ENCODE measurements around the gene SLC17A9. TPM values are rescaled to one million over a fixed set of nuclear protein-coding genes. Genes with fewer than 3 reads are reported as not detected.

Gene SLC17A9
- total and polyA plus RNA-seq, 4 donors: 0.69 to 2.4 (median 1.3) TPM

DNA sequence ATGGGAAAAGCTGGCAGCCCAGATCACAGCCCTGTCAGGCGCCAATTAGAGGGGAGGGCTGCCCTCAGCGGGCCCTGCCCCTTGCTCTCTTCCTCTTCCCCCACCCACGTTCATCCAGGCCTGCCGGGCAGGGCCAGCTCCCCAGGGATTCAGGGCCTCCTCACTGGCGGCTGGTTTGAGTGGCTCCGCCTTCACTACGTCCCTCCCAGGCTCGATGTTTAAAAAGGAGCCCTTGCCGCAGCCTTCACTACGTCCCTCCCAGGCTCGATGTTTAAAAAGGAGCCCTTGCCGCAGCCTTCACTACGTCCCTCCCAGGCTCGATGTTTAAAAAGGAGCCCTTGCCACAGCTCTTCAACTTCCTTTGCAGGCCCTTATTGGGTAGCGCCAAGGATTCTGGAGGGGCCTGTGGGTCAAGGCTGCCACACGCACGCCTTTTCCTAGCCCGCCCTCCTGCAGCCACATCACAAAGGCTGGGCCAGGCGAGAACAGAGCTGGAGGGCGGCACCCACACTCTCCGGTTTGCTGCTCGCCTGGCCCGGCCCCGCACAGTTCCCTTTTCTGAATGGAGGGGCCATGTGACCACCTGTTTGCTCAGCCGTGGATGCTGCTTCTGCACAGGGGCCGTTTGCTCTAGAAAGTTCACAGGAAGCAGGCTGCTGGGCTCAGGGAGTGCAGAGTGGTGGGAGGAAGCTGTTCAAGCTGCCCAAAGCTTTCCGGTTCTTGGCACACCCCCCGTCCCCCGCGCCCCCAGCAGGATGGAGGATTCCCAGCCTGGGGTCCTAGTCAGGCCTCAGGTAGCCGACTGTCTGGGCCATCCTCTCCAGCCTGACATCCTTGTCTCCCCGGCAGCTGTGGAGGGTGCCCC is 1.6 kb downstream of the SLC17A9 start:
- DNase-seq (ENCODE audit: low read depth in 4 of 6, low spot score in 6 of 6): peak in 3 of 6 donors; percentile 17 to 70 (median 38)
- Histone ChIP-seq H3K27me3 (ENCODE audit: control insufficient read depth, insufficient read depth, low read length) (no peaks in the 10 kb centered on the region), H3K36me3 (ENCODE audit: control insufficient read depth, insufficient read depth, low read length) (peaks cover 34% of the 10 kb centered on the region), H3K9me3 (ENCODE audit: control insufficient read depth, insufficient read depth, low read length) (no peaks in the 10 kb centered on the region), H3K4me1 (ENCODE audit: control insufficient read depth, insufficient read depth, low read length) (peaks cover 25% of the 10 kb centered on the region), H3K4me3 (ENCODE audit: low read depth, low read length) (no peak overlapping the region), H3K27ac (ENCODE audit: low read depth, low read length) (peak overlapping the region; percentile 75)
- WGBS (ENCODE audit: insufficient coverage): 15% methylated on average over 32 of the region's 32 CpGs

DNA sequence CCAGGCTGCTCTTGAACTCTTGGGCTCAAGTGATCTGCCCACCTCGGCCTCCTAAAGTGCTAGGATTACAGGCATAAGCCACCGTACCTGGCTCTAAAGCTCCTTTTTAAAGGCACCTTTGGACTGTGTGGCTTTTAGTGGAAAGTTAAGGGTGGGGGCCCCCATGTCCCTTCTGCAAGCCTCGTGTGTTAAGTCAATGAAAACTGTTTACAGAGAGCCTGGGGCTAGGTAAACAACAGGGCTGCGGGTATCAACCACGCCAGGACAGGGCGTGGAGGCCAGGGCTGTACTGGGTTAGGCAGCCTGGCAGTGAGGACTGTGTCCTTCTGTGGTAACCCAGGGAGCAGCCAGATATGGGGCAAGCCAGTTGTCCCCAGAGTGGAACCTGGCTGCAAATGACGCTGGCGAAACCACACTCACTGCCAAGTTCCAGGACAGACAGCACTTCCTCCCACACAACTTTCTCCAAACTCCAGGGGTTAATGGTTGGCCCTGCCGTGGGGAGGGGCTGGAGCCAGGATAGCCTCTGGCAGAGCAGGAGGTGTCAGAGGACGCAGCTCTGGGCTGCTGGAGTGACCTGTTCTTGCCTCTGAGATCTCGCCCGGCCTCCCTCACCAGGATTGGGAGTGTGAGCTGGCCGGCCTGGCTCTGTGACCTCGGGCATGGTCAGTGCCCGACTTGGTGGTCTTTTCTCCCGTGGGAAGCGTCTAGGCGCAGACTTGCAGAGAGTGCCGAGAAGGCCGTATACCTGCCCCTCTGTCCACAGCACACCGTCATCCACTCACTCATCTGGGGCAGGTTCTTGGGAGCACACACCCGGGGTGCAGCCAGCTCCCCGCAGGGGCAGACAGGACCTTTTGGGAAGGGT is 3.2 kb downstream of the SLC17A9 start:
- Histone ChIP-seq H3K27ac (ENCODE audit: low read depth, low read length) (no peak overlapping the region), H3K4me3 (ENCODE audit: low read depth, low read length) (no peak overlapping the region), H3K36me3 (ENCODE audit: control insufficient read depth, insufficient read depth, low read length) (peaks cover 24% of the 10 kb centered on the region), H3K27me3 (ENCODE audit: control insufficient read depth, insufficient read depth, low read length) (no peaks in the 10 kb centered on the region), H3K4me1 (ENCODE audit: control insufficient read depth, insufficient read depth, low read length) (peaks cover 28% of the 10 kb centered on the region), H3K9me3 (ENCODE audit: control insufficient read depth, insufficient read depth, low read length) (no peaks in the 10 kb centered on the region)
- no peak for DNase-seq (ENCODE audit: low read depth in 4 of 6, low spot score in 6 of 6)
- 78% methylated on average over 18 of the region's 23 CpGs for WGBS (ENCODE audit: insufficient coverage)

DNA sequence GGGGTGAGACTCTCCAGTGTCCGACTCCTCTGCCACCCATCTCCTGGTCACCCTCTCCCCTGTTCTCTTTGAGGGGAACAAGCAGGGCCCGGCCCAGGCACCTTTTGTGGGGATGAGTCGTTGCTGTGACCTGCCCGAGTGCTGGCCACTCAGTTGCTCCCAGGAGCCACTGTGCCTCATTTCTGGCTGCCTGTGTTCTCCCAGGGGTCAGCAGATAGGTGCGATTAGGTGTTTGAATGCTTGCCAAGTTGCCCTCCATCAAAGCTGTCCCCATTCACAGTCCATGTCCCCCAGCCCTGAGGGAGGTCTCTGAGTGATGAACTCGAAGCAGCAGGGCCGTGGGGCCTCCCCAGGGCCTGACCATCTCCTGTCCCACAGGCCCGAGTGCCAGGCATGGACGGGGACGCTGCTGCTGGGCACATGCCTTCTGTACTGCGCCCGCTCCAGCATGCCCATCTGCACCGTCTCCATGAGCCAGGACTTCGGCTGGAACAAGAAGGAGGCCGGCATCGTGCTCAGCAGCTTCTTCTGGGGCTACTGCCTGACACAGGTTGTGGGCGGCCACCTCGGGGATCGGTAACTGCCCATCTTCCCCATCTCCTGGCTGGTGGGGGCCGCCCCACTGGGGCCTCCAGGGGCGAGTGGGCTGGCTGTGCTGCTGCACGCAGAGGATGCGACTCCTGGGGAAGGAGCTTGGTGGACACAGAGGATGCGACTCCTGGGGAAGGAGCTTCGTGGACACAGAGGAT is 4.1 kb downstream of the SLC17A9 start:
- WGBS (ENCODE audit: insufficient coverage): 91% methylated on average over 23 of the region's 25 CpGs
- Histone ChIP-seq H3K4me3 (ENCODE audit: low read depth, low read length) (no peak overlapping the region), H3K27me3 (ENCODE audit: control insufficient read depth, insufficient read depth, low read length) (no peaks in the 10 kb centered on the region), H3K4me1 (ENCODE audit: control insufficient read depth, insufficient read depth, low read length) (peaks cover 32% of the 10 kb centered on the region), H3K27ac (ENCODE audit: low read depth, low read length) (no peak overlapping the region), H3K9me3 (ENCODE audit: control insufficient read depth, insufficient read depth, low read length) (no peaks in the 10 kb centered on the region), H3K36me3 (ENCODE audit: control insufficient read depth, insufficient read depth, low read length) (peaks cover 16% of the 10 kb centered on the region)
- no peak for DNase-seq (ENCODE audit: low read depth in 4 of 6, low spot score in 6 of 6)

DNA sequence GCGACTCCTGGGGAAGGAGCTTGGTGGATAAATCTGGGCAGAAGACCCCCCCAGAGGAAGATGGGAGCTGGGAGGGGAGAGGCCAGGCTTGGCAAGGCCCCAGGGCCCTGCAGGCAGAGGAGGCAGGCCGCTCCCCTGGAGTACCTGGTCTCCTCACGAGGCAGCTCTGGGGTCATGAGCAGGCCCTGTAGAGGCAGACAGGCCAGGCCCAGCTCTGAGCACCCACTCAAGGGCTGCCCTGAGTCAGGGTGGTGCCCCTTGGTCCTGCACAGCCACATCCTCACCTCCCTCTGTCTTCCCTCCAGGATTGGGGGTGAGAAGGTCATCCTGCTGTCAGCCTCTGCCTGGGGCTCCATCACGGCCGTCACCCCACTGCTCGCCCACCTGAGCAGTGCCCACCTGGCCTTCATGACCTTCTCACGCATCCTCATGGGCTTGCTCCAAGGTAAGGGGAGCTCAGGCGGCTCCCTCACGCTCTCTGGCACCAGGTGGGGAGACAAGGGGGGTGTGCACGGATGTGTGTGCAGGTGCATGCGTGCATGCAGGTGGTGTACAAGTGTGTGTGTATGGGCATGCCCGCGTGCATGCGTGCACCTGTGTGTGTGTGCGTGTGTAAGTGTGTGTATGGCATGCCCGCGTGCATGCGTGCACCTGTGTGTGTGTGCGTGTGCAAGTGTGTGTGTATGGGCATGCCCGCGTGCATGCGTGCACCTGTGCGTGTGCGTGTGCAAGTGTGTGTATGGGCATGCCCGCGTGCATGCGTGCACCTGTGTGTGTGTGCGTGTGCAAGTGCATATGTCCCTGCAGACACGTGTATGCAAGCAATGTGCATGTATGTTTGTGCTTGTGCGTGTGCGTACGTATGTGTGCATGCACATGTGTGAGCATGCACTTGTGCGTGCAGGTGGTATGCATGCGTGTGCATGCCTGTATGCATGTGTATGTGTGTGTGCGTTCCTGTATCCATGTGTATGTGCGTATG is 4.9 kb downstream of the SLC17A9 start:
- Histone ChIP-seq H3K4me3 (ENCODE audit: low read depth, low read length) (no peak overlapping the region), H3K27me3 (ENCODE audit: control insufficient read depth, insufficient read depth, low read length) (no peaks in the 10 kb centered on the region), H3K27ac (ENCODE audit: low read depth, low read length) (no peak overlapping the region), H3K4me1 (ENCODE audit: control insufficient read depth, insufficient read depth, low read length) (peaks cover 34% of the 10 kb centered on the region), H3K36me3 (ENCODE audit: control insufficient read depth, insufficient read depth, low read length) (peaks cover 11% of the 10 kb centered on the region), H3K9me3 (ENCODE audit: control insufficient read depth, insufficient read depth, low read length) (no peaks in the 10 kb centered on the region)
- no peak for DNase-seq (ENCODE audit: low read depth in 4 of 6, low spot score in 6 of 6)
- 94% methylated on average over 35 of the region's 36 CpGs for WGBS (ENCODE audit: insufficient coverage)

DNA sequence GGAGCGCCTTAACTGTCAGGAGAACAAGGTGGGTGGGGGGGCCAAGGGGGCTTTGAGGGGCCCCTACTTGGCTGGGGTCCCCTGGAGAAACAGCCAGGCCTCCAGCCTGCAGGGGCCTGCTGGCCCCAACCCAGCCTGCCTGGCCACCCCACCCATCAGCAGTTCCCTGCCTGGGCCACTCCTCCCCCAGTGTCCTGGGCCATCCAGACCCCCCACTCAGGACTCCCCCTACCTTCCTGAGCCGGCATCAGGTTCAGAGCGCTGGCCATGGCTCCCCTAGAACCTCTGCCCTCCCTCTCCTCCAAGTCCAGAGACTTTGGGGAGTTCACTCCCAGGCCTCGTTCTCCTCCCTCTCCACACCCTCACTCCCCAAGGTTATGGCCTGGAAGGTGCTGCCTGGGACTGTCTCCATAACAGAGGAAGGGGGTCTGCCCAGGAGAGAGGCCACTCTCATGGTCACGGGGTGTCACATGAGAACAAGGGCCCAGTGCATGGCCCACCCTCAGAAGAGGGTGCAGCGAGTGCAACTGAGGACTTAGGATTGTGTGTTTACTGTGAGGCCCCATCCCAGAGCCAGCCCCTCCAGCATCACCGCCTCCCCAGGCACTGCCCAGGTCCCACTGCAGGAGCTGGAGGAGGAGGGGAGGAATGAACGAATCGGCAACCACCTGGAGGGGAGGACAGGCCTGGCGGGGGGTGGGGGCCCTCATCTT is 6.0 kb downstream of the SLC17A9 start:
- Histone ChIP-seq H3K27ac (ENCODE audit: low read depth, low read length) (no peak overlapping the region), H3K27me3 (ENCODE audit: control insufficient read depth, insufficient read depth, low read length) (no peaks in the 10 kb centered on the region), H3K4me1 (ENCODE audit: control insufficient read depth, insufficient read depth, low read length) (peaks cover 23% of the 10 kb centered on the region), H3K36me3 (ENCODE audit: control insufficient read depth, insufficient read depth, low read length) (peaks cover 8% of the 10 kb centered on the region), H3K4me3 (ENCODE audit: low read depth, low read length) (no peak overlapping the region), H3K9me3 (ENCODE audit: control insufficient read depth, insufficient read depth, low read length) (no peaks in the 10 kb centered on the region)
- no peak for DNase-seq (ENCODE audit: low read depth in 4 of 6, low spot score in 6 of 6)
- 61% methylated on average over 6 of the region's 10 CpGs for WGBS (ENCODE audit: insufficient coverage)

DNA sequence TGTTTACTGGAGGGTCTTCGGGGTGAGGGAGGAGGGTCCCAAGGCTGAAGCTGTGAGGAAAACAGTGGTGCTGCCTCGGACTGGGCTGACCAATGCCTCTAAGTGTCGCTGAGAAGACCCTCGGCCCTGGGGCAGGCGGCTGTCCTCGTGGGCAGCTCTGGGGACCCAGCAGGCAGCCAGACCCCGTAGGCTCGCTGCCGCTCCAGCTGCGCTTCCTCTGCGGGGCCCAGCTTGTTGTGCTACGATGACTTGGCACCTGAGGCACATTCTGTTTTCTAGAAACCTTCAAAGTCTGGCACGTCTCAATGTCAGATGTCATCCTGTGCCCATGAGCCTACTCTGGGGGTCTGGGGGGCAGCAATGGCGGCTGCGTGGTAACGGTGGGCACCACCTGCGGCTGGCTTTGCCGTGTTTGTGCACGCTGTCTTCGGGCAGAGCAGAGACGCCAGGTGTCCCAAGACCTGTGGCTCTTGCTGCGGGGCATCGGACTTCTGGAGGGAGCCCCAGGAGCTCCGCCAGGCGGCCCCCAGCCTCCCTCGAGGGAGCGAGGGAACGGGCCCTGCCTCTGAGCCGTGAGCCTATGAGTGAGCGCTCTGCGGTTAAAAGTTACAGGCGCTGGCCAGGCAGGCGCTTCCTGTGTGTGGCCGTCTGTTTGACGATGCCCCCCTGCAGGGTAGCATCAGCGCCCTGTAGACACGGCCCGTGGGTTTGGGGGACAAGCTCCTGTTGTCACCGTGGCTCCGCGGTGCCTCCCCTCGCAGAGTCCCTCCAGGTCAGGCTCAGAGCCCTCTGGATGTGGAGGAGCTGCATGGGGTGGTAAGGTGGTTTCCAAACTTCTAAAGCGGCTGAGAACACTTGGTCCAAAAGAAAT is 6.8 kb downstream of the SLC17A9 start:
- no peaks in the 10 kb centered on the region for H3K9me3 ChIP-seq (ENCODE audit: control insufficient read depth, insufficient read depth, low read length)
- peaks cover 8% of the 10 kb centered on the region for H3K36me3 ChIP-seq (ENCODE audit: control insufficient read depth, insufficient read depth, low read length)
- H3K4me3 ChIP-seq (ENCODE audit: low read depth, low read length): no peak overlapping the region
- peaks cover 15% of the 10 kb centered on the region for H3K4me1 ChIP-seq (ENCODE audit: control insufficient read depth, insufficient read depth, low read length)
- no peak for DNase-seq (ENCODE audit: low read depth in 4 of 6, low spot score in 6 of 6)
- WGBS (ENCODE audit: insufficient coverage): 63% methylated on average over 43 of the region's 43 CpGs
- H3K27ac ChIP-seq (ENCODE audit: low read depth, low read length): no peak overlapping the region
- no peaks in the 10 kb centered on the region for H3K27me3 ChIP-seq (ENCODE audit: control insufficient read depth, insufficient read depth, low read length)

DNA sequence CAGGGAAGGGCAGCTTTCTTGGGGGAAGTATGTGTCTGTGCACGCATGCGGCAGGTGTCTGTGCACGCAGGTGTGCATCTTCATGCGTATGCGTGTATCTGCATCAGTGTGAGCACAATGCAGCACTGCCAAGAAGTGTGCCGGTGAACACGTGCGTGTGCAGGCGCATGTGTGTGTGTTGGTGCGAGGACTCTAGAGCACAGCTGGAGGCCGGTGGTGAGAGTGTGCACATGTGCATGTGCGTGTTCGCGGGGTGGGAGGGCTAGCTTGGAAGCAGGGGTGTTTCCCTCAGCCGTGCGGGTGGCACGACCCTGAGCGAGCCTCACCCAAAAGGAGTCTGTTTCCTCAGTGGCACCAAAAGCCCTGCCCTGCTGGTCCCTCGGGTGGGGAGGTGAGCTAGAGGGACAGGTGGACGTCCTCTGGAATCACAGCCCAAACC is 7.5 kb downstream of the SLC17A9 start:
- H3K27me3 ChIP-seq (ENCODE audit: control insufficient read depth, insufficient read depth, low read length): no peaks in the 10 kb centered on the region
- peaks cover 8% of the 10 kb centered on the region for H3K36me3 ChIP-seq (ENCODE audit: control insufficient read depth, insufficient read depth, low read length)
- peaks cover 11% of the 10 kb centered on the region for H3K4me1 ChIP-seq (ENCODE audit: control insufficient read depth, insufficient read depth, low read length)
- H3K27ac ChIP-seq (ENCODE audit: low read depth, low read length): no peak overlapping the region
- no peak for DNase-seq (ENCODE audit: low read depth in 4 of 6, low spot score in 6 of 6)
- H3K4me3 ChIP-seq (ENCODE audit: low read depth, low read length): no peak overlapping the region
- 95% methylated on average over 20 of the region's 20 CpGs for WGBS (ENCODE audit: insufficient coverage)
- no peaks in the 10 kb centered on the region for H3K9me3 ChIP-seq (ENCODE audit: control insufficient read depth, insufficient read depth, low read length)

All from spinal cord (tissue), 10 donors.